ENCODE results near the gene NLRP12. TPM values are rescaled to one million over a fixed set of nuclear protein-coding genes. Genes with fewer than 3 reads are reported as not detected.

Gene NLRP12
- polyA plus RNA-seq, 1 of the 3 experiments (the other 2 are of a cell fraction) = 0.02 TPM

GRCh38 chr19:53849237-53849676 lies 25.1 kb upstream of the NLRP12 start (continued):
- TF ChIP-seq, protein P1, sequence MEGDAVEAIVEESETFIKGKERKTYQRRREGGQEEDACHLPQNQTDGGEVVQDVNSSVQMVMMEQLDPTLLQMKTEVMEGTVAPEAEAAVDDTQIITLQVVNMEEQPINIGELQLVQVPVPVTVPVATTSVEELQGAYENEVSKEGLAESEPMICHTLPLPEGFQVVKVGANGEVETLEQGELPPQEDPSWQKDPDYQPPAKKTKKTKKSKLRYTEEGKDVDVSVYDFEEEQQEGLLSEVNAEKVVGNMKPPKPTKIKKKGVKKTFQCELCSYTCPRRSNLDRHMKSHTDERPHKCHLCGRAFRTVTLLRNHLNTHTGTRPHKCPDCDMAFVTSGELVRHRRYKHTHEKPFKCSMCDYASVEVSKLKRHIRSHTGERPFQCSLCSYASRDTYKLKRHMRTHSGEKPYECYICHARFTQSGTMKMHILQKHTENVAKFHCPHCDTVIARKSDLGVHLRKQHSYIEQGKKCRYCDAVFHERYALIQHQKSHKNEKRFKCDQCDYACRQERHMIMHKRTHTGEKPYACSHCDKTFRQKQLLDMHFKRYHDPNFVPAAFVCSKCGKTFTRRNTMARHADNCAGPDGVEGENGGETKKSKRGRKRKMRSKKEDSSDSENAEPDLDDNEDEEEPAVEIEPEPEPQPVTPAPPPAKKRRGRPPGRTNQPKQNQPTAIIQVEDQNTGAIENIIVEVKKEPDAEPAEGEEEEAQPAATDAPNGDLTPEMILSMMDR (IDR thresholded peaks at IDR 0.05) = no peak
- TF ChIP-seq GATA2 (CRISPR knock-in tag; IDR thresholded peaks at IDR 0.05) = no peak
- no peak for TF ChIP-seq RCOR1 (IDR thresholded peaks at IDR 0.05; ENCODE audit: low read length)
- TF ChIP-seq, protein P2, sequence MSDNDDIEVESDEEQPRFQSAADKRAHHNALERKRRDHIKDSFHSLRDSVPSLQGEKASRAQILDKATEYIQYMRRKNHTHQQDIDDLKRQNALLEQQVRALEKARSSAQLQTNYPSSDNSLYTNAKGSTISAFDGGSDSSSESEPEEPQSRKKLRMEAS (IDR thresholded peaks at IDR 0.05; ENCODE audit: low read depth) = no peak
- no peak for TF ChIP-seq YY1 (IDR thresholded peaks at IDR 0.05; ENCODE audit: low read depth)
- TF ChIP-seq, protein P3, sequence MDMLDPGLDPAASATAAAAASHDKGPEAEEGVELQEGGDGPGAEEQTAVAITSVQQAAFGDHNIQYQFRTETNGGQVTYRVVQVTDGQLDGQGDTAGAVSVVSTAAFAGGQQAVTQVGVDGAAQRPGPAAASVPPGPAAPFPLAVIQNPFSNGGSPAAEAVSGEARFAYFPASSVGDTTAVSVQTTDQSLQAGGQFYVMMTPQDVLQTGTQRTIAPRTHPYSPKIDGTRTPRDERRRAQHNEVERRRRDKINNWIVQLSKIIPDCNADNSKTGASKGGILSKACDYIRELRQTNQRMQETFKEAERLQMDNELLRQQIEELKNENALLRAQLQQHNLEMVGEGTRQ (IDR thresholded peaks at IDR 0.05; ENCODE audit: borderline replicate concordance, low read depth, low read length) = no peak

GRCh38 chr19:53847555-53847954 lies 23.4 kb upstream of the NLRP12 start:
- no peak overlapping the region for H3K4me2 ChIP-seq
- H3K9ac ChIP-seq = no peak overlapping the region
- no peak overlapping the region for H2AFZ ChIP-seq (ENCODE audit: low read depth)
- no peak overlapping the region for H3K4me3 ChIP-seq (ENCODE audit: low read depth in 2 of 2, low read length in 1 of 2)
- H3F3A ChIP-seq (replicated peaks; ENCODE audit: insufficient read depth) = peaks cover 18% of the 10 kb centered on the region
- no peaks in the 10 kb centered on the region for H3K79me2 ChIP-seq (ENCODE audit: insufficient read depth)
- no peak for DNase-seq
- H3K27me3 ChIP-seq (ENCODE audit: insufficient read depth) = no peaks in the 10 kb centered on the region
- H4K20me1 ChIP-seq (ENCODE audit: insufficient read depth) = no peaks in the 10 kb centered on the region
- ChIA-PET CTCF (interaction anchor here (1.7 to 13.4 kb wide), 4 partner anchors 35 to 176 kb away, joined by 4 to 128 read pairs (median 12); partner anchors contain the start of gene PRKCG), POLR2A (no interaction called here)
- TF ChIP-seq TCF12 (IDR thresholded peaks at IDR 0.05) (no peak), ELF1 (IDR thresholded peaks at IDR 0.05) (no peak), RXRA (IDR thresholded peaks at IDR 0.05; ENCODE audit: borderline replicate concordance, low read depth) (no peak)
- TF ChIP-seq, protein P4, sequence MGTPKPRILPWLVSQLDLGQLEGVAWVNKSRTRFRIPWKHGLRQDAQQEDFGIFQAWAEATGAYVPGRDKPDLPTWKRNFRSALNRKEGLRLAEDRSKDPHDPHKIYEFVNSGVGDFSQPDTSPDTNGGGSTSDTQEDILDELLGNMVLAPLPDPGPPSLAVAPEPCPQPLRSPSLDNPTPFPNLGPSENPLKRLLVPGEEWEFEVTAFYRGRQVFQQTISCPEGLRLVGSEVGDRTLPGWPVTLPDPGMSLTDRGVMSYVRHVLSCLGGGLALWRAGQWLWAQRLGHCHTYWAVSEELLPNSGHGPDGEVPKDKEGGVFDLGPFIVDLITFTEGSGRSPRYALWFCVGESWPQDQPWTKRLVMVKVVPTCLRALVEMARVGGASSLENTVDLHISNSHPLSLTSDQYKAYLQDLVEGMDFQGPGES (IDR thresholded peaks at IDR 0.05; ENCODE audit: low read depth, low read length) = no peak
- TF ChIP-seq, protein P5, sequence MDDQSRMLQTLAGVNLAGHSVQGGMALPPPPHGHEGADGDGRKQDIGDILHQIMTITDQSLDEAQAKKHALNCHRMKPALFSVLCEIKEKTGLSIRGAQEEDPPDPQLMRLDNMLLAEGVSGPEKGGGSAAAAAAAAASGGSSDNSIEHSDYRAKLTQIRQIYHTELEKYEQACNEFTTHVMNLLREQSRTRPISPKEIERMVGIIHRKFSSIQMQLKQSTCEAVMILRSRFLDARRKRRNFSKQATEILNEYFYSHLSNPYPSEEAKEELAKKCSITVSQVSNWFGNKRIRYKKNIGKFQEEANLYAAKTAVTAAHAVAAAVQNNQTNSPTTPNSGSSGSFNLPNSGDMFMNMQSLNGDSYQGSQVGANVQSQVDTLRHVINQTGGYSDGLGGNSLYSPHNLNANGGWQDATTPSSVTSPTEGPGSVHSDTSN (IDR thresholded peaks at IDR 0.05) = no peak
- peaks cover 0 to 2% of the 10 kb centered on the region in 2 experiments; a peak in 1 of 4 replicates for H3K4me1 ChIP-seq (ENCODE audit: control insufficient read depth in 1 of 2, insufficient read depth in 2 of 2, low read depth in 1 of 2, low read length in 1 of 2)
- no peaks in the 10 kb centered on the region for H3K36me3 ChIP-seq (replicated peaks in 1 of 2; ENCODE audit: control insufficient read depth in 1 of 2, insufficient read depth in 2 of 2, low read length in 1 of 2)
- H3K9me3 ChIP-seq = no peaks in the 10 kb centered on the region
- H3K27ac ChIP-seq (ENCODE audit: low read depth in 2 of 2, low read length in 1 of 2) = no peak overlapping the region
- 44% methylated on average over 8 of the region's 8 CpGs for WGBS (ENCODE audit: low lambda C conversion rate)
- no peaks in the 10 kb centered on the region for H3K9me2 ChIP-seq
